ENCODE measurements around the gene GGT1. TPM values are rescaled to one million over a fixed set of nuclear protein-coding genes. Genes with fewer than 3 reads are reported as not detected.
"Not testable (repeated sequence)": the region's sequence is repeated elsewhere in the genome, so short reads cannot be mapped to it uniquely, and the experiment has no call there.

The GGT1 gene
- total RNA-seq, 1 donor from 2014 or later, result 2.2 TPM

- no peak for DNase-seq
Measured at GRCh38 chr22:24584166-24584790, 18.7 kb upstream of the GGT1 start.

DNA sequence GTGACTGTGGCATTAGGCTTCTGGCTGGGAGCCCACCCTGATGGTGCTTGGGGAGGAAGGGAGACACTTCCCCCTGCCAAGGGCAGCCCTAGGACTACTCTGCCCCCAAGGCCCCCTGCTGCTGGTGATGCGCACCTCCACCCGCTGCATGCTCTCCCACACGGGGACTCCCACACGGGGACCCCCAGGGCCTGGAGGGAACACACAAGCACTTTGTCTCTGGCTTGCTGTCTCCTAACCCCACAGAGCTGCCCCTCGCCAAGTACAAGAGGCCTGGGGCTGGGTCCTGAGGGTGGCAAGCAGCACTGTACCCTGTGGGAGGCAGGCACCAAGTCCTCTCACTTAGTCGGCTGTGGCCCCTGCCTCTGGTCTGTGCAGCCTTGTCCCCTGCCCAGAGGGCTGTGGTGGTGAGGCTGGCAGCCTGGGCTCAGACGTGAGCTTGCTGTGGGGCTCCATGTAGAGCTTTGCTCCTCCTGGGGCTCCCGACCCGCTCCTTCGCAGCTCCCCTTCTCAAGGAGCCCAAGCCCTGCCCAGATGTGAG lies 18.1 kb upstream of the GGT1 start:
- DNase-seq, result no peak

DNA sequence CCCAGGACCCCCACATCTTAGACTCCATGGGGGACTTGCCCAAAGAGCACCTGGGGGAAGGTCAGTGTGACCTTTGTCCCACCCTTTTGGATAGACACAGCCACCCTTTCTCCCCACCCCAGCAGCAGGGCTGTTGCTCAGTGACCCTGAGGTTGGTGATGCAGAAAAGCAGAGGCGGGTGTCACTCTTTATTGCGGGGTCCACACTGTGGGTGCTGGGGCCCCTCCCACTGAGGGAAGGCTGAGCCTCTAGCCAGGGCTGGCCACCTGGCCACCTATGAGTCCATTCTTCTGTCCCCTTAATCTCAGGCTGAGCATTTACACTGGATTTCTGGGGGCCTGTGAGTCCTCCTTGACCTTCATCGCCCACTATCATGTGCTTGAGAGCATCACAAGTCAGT lies 17.5 kb upstream of the GGT1 start:
- no peak for DNase-seq

GRCh38 chr22:24585927-24586546 lies 17.0 kb upstream of the GGT1 start:
- DNase-seq, result no peak

GRCh38 chr22:24587251-24587650 lies 15.7 kb upstream of the GGT1 start:
- DNase-seq, result no peak

GRCh38 chr22:24587948-24588347 lies 15.0 kb upstream of the GGT1 start:
- DNase-seq, result no peak

DNA sequence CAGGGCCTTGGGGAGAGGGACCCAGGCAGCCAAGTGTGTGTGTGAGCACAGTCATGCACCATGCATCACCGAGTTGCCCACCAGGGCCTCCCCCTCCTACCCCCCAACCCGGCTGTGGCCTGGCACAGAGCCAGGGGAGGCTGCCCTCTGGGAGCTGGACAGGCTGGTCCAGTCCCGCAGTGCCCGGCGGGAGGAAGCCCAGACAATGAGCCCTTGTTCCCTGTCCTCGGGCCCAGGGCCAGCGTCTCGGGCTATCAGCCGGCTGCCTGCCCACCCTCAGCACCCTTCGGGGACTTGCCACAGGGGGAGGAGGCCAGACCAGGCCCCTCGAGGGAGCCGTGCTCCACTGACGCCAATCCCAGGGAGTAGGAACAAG lies 14.6 kb upstream of the GGT1 start:
- peak; percentile 74 for DNase-seq

- no peak for DNase-seq
Measured at GRCh38 chr22:24588757-24589481, 14.1 kb upstream of the GGT1 start.

DNA sequence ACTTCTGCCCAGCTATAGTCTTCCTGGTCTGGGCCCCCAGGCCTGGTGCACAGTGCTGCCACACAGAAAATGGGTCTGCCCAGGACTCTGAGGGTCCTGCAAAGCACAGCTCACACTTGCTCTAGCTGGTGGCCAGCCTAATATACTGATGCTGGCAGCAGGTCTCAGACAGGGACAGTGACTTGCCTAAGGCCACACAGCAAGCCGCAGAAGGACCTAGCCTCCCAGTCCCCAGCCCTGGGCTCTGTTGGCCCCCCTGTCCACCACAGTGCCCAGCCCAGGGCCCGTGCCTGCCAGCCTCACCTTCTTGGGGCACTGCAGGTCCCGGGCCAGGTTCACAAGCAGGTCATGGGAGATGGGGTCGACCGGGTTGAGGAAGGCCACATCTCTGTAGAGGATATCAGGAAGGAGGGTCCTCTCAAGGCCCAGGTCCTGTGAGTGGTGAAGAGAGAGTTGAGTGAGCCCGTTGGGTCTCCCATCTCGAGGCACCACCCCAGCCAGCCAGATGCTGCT lies 13.4 kb upstream of the GGT1 start:
- DNase-seq, result no peak

GRCh38 chr22:24590596-24591173 lies 12.3 kb upstream of the GGT1 start:
- no peak for DNase-seq

DNA sequence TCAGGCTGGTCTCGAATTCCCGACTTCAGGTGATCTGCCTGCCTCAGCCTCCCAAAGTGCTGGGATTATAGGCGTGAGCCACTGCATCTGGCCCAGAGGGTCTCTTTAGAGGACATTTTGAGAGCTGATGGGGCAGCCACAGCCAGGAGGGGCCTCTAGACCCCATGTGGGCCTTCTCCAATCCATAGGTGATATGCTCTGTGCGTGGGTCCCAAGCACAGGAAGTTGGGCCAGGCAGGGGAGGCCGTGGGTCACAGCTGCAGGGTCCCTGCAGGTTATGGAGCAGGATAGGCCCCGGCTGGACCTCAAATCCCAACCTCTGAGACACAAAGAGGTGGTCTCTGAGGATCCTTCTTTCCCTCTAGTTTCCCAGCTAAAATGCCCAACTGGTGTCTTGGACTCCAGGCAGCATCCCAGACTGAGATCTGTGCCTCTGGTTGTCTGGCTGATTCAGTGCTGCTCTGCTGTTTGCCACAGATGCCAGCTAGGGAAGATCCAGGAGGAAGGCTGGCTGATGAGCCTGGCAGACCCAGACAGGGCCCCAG lies 11.6 kb upstream of the GGT1 start:
- no peak for DNase-seq

GRCh38 chr22:24592058-24592850 lies 10.7 kb upstream of the GGT1 start:
- no peak for DNase-seq

GRCh38 chr22:24592851-24593558 lies 10.0 kb upstream of the GGT1 start, which contains the start of gene LRRC75B:
Gene LRRC75B, minus strand, starts transcription at chr22:24593073. Its CDS starts 34 bp downstream, at chr22:24593039.
- DNase-seq, result peak; percentile 65

DNA sequence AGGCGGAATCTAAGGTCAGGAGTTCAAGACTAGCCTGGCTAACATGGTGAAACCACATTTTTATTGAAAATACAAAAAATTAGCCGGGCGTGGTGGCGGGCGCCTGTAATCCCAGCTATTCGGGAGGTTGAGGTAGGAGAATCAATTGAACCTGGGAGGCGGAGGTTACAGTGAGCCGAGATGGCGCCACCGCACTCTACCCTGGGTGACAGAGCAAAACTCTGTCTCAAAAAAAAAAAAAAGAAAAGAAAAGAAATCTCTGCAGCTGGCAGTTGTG lies 9.5 kb upstream of the GGT1 start:
- not testable (repeated sequence) for DNase-seq

DNA sequence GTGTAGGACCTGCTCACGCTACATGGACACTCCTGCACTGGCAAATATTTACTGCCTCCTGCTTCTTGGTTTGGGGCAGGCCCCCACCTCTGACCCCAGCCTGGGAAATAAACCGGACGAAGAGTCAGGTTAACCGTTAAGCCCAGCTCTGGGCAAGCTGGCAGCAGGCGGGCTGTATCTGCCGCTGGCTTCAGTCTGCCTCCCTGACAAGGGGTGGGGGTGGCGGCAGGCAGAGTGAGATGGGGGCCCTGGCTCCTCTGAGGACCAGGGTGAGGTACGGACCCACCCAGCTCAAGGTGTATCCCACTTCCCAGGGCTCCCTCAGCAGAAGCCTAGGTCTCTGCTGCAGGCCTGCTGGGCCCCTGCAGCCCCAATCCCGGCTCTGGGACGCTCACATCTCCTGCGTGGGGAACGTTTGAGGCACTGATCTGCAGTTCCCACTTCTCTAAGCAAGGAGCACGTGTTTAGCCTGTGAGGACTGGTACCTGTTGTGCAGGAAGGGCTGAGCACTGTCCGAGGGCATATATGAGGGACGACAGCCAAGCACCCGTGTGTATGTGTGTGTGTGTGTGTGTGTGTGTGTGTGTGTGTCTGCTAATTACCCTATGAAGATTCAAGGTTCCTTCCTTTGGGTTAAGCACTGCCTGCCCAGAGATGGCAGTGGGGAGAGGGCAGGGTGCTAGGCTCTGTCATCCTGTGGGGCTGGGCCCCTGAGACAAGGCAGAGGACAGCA lies 9.0 kb upstream of the GGT1 start:
- no peak for DNase-seq

GRCh38 chr22:24594569-24595120 lies 8.3 kb upstream of the GGT1 start:
- DNase-seq, result no peak

GRCh38 chr22:24595228-24595627 lies 7.8 kb upstream of the GGT1 start:
- DNase-seq, result no peak

DNA sequence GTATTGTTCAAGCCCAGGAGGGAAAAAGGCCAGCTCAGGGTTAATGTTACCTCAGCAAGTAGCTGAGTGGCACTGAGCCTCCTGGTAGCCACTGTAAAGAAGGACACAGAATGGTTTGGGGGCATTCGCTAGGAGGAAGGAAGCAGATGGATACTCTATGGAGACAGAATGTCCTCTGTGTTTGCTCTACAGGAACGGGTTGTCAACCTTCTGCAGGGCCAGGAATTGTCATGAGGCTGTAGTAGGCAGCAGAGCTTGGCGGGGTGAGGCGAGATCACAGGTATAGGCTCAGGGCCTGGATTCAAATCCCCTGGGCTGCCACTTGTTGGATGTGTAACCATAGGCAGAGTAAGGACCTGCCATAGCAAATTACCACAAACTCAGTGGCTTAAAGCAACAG lies 7.1 kb upstream of the GGT1 start:
- no peak for DNase-seq

DNA sequence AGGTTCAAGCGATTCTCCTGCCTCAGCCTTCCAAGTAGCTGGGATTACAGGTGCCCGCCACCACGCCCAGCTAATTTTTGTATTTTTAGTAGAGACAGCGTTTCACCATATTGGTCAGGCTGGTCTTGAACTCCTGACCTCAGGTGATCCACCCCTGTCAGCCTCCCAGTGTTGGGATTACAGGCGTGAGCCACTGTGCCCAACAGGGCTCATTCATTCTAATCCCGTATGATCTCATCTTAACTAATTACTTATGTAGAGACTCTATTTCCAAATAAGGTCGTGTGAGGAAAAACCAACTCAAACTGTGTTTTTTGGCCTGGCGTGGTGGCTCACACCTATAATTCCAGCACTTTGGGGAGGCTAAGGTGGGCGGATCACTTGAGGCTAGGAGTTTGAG lies 5.9 kb upstream of the GGT1 start:
- DNase-seq, result not testable (repeated sequence)

- no peak for DNase-seq
Measured at GRCh38 chr22:24599514-24599913, 3.5 kb upstream of the GGT1 start.

Data from occipital lobe (tissue), 2 donors.